NK-92 (cell line): ENCODE data around the gene MAEA.

Source experiments
- DNase-seq: peaks from one replicate; lab custom pipeline; 2025; ENCODE audit not compliant: unreplicated experiment; lab: John Stamatoyannopoulos, UW

Gene MAEA

DNA sequence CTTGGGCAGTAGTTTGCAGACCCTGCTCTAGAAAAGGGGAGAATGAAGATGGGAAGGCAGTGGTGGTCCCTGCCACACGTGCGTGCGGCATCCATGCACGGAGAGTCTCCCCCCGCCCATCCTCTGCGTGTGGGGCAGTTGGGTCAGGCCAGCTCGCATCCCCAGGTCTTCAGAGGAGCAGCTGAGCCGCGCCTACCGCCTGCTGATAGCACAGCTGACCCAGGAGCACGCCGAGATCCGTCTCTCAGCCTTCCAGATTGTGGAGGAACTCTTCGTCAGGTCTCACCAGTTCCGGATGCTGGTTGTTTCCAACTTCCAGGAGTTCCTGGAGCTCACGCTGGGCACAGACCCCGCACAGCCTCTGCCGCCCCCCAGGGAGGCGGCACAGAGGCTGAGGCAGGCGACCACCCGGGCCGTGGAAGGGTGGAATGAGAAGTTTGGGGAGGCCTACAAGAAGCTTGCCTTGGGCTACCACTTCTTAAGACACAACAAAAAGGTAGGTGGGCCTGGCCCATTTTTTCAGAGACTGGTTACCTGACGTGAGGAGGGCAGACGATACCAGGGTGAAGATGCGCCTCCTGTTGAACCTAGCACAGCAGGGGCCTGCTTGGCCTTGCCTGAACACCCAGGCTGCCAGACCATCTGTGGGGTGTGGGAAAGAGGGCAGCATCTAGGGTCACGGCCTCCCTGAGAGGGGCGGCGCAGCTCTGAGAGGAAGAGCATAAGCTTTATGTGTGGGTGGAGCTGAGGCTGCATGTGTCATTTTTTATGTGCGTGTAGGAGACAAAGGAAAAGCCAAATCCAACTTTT, 59.9 kb downstream of the MAEA start:
- DNase-seq: no peak

GRCh38 chr4:1350169-1350520, 60.5 kb downstream of the MAEA start:
- no peak for DNase-seq

GRCh38 chr4:1351854-1352566, 62.3 kb downstream of the MAEA start:
- DNase-seq: no peak

GRCh38 chr4:1352567-1352900, 62.8 kb downstream of the MAEA start:
- DNase-seq: no peak

DNA sequence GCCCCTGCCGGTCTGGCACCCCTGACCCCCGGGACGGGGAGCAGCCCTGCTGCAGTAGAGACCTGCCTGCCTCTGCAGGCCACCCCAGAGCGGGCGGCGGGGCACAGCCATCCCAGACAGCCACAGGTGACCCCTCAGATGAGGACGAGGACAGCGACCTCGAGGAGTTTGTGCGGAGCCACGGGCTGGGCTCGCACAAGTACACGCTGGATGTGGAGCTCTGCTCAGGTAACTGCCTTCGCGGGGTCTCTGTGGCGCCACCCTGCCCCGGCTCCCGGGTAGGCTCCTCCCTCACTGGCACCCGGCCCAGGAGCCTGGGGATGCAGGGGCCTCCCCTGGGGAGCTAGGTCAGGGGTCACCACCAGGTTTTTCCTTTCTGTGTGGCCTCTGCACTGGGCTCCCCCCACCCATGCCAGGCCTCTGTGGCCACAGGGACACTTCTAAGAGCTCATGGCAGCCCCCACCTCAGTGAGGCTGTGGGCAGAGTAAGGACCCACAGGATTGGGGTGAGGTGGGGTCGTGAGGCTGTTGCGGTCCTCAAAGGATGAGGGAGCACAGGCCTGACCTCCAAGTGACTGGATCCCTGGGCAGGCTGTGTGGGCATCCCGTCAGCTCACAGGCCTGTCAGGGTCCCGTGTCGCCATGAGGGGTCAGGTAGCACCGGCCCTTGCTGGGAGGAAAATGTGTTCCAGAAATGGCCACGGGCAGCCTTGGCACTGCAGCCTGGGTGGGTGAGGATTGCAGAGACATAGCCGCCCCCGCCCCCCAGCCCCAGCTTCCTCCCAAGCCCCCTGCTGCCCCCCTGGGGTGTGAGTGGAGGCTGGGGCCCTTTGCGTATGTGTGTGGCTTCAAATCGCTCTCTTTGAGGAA, 63.7 kb downstream of the MAEA start:
- DNase-seq: no peak

GRCh38 chr4:1354136-1354982, 64.7 kb downstream of the MAEA start:
- DNase-seq: no peak

- DNase-seq: no peak
Measured at GRCh38 chr4:1354983-1355275, 65.2 kb downstream of the MAEA start.

DNA sequence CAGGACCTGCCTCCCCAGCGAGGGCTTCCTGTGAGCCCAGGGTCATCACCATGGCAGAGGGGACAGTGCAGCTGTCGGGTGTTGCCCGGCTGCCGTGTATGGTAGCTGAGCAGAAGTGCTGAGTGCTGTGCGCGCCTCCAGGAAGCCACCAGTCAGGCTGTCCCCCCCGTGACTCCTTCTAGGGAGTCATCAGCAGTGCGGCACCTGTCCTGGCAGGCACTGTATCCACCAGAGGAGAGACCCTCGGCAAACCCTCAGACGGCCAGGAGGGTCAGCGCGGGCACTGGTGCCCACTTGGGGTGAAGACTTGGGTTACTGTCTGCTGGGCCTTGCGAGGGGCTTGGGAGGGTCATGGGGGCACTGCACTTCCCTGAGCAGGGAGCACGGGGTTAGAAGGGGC, 65.7 kb downstream of the MAEA start:
- no peak for DNase-seq

DNA sequence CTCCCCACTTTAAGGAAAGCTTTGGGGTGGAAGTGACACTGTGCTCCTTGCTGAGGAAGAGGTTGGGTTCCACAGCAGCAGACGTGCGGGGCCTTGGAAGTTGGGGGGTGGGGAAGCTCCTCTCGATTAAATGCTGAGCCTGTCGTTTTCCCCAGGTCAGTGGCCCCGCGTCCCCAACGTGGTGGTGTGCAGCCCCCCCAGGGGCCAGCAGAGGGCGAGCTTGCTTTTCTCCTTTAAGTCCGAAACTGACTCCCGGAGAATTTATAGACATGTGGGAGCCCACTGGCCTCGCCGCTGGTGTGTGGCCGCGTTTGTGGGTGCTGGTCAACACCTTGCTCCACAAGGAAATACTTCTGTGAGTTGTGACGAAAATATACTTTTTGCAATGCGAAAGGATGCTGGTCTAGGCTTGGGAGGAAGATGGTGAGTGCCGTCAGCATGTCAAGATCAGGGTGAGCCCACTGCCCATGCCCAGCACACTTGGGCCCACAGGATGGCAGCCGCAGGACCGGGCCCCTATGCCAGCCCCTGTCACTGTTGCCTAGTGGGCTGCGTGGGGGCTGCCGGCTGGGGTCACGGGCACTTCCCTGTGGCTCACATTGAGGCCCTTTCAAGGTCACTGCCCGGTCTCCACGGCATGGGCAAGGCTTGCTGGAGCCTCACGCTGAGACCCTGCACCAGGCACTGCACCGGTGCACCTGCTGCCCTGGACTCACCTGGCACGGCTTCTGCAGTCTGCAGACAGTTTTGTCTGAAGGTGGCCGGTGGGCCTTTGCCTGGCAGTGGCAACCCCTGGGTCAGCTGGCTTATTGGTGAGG, 66.7 kb downstream of the MAEA start:
- DNase-seq: no peak

GRCh38 chr4:1357356-1358248, 67.9 kb downstream of the MAEA start:
- no peak for DNase-seq

- no peak for DNase-seq
Measured at GRCh38 chr4:1358421-1359143, 68.9 kb downstream of the MAEA start.

DNA sequence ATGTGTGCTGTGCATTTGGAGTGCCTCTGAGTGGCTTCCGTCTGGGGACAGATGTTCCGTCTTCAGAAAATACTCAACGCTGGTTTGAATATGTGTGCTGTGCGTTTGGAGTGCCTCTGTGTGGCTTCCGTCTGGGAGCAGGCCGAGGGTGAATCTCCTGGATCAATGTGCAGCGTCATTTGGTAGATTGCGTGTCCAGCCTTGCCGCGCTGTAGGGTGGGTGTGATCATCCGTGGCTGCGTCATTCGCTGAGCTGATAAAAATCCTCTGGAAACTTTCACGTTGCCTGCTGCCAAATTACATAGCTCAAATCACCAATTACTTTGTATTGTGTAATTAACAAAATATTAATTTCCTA, 69.4 kb downstream of the MAEA start:
- DNase-seq: no peak

- DNase-seq: no peak
Measured at GRCh38 chr4:1359976-1360375, 70.3 kb downstream of the MAEA start.

DNA sequence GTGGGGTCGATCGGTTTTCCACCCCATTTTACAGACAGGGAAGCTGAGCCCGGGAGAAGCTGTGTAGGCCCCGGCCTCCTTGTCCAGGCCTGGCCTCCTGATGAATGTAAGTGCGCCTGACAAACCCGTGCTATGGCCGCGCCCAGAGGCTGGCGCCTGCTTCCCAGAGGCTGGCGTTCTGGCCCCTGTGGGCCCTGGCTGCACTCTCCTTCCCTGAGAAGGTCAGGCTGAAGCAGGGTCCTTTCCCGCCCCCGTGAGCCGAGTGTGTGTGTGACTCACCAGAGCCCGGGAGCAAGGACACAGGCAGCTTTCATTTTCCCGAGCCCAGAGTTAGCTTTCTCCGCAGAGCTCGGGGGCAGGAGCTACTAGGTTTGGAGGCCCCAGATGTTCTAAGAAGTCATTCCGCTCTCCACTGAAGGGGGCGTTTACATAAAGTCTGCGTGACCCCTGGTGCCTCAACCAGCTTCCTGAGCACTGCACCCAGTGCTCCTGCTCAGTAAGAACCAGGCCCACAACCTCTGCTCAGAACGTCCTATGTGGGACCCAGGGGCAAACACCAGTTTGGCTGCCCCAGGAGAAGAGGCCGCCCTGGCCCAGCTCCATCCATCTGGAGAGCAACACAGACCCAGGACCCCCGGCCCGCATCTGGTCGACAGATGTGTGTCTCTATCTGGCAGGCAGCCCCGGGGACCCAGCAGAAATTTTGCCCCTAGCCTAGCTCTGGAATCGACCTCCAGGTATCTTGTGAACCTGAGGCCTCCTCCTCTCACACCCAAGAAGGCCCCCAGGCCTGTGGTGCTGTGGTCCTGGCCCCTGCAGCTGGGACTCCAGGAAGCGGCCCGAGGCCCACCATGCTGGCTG, 71.0 kb downstream of the MAEA start:
- no peak for DNase-seq

DNA sequence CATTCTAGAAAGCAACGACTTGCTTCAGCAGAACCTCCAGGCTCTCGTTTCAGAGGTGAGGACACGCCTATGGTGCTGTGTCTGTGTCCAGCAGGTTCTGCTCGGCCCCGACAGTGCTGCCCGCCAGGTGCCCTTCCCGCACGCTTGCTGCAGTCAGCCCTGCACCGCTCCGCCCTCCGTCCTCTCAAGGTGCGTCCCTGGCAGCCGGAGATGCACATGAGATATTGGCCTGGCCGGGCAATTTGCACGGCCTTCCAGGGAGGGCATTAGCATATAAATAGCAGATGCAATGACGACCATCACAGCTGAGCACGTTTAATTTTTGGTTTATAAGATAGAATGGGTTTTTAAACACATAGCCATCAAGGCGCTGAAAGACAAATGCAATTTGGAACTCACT, 71.7 kb downstream of the MAEA start:
- DNase-seq: no peak

DNA sequence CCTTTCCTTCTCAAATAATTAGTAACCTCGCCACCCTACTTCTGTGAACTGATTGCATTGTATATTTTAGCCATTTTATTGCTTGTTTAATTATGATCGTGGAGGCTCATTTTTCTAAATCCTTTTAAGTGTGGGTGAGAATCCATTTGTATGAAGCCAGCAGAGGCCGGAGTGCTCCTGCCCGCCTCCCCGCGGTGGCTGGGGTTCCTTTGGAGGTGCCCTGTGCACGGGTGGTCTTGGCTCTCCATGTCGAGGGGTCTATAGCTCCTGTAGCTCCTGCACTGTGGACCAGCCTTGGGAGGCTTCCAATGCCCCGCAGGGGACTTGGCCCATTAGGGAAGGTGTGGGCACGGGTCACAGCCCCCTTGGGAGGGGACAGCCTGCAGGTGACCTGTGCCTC, 72.4 kb downstream of the MAEA start:
- no peak for DNase-seq

DNA sequence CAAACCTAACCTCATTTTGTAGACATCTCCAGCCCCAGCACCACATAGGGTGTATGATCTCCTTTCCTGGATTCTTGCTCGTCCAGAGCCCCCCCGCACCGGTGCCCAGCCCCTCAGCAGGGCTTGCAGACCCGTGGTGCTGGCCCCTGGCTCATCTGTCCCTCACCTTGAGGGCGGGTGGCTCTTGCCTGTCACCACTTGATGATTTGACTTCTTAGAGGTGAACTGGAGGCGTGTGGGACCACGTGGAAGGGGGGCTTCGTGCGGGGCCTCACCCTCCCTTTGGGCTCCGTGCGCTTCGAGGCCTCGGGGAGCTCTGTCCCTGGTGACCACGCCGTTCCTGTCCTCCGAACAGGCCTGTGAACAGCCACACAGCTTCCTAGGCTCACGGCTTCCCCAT, 72.8 kb downstream of the MAEA start:
- no peak for DNase-seq

- no peak for DNase-seq
Measured at GRCh38 chr4:1363513-1363912, 73.8 kb downstream of the MAEA start.
